ENCODE data around the gene DDX55.

The DDX55 gene

GRCh38 chr12:123614531-123614930 is 12.6 kb downstream of the DDX55 start:
- DNase-seq = no peak

GRCh38 chr12:123617144-123617543 is 15.2 kb downstream of the DDX55 start:
- no peak for DNase-seq

GRCh38 chr12:123617580-123617979 is 15.7 kb downstream of the DDX55 start:
- no peak for DNase-seq

- DNase-seq = no peak
Measured at GRCh38 chr12:123621101-123621500, 19.2 kb downstream of the DDX55 start.

- DNase-seq = no peak
Measured at GRCh38 chr12:123621619-123622530, 20.0 kb downstream of the DDX55 start.

GRCh38 chr12:123633379-123634141 is 31.7 kb downstream of the DDX55 start, which contains the start of the genes EIF2B1 and GTF2H3:
Gene EIF2B1, minus strand, starts transcription at chr12:123633686. Its CDS starts 129 bp downstream, at chr12:123633557.
Gene GTF2H3, plus strand, starts transcription at chr12:123633829. Its CDS starts 31 bp downstream, at chr12:123633860.
- DNase-seq = peak; percentile 95

GRCh38 chr12:123634142-123634561 is 32.3 kb downstream of the DDX55 start:
- no peak for DNase-seq

- DNase-seq = no peak
Measured at GRCh38 chr12:123643911-123644310, 42.0 kb downstream of the DDX55 start.

- no peak for DNase-seq
Measured at GRCh38 chr12:123645380-123645779, 43.5 kb downstream of the DDX55 start.

- DNase-seq = no peak
Measured at GRCh38 chr12:123645878-123646277, 44.0 kb downstream of the DDX55 start.

- no peak for DNase-seq
Measured at GRCh38 chr12:123648401-123648800, 46.5 kb downstream of the DDX55 start.

- DNase-seq = no peak
Measured at GRCh38 chr12:123654129-123654701, 52.3 kb downstream of the DDX55 start.

GRCh38 chr12:123655420-123655819 is 53.5 kb downstream of the DDX55 start:
- DNase-seq = no peak

GRCh38 chr12:123656392-123656791 is 54.5 kb downstream of the DDX55 start:
- DNase-seq = no peak

GRCh38 chr12:123657211-123657610 is 55.3 kb downstream of the DDX55 start:
- no peak for DNase-seq

- DNase-seq = no peak
Measured at GRCh38 chr12:123659996-123660727, 58.3 kb downstream of the DDX55 start.

- DNase-seq = no peak
Measured at GRCh38 chr12:123667771-123668170, 65.9 kb downstream of the DDX55 start.
